ENCODE measurements around the gene CCDC187. TPM values are rescaled to one million over a fixed set of nuclear protein-coding genes. Genes with fewer than 3 reads are reported as not detected.

Gene CCDC187
- total and polyA plus RNA-seq, 2 of the 8 experiments (the other 6 are each of a cell fraction or from before 2014, with no cell fraction given) = 0.02 TPM; not detected in 1

DNA sequence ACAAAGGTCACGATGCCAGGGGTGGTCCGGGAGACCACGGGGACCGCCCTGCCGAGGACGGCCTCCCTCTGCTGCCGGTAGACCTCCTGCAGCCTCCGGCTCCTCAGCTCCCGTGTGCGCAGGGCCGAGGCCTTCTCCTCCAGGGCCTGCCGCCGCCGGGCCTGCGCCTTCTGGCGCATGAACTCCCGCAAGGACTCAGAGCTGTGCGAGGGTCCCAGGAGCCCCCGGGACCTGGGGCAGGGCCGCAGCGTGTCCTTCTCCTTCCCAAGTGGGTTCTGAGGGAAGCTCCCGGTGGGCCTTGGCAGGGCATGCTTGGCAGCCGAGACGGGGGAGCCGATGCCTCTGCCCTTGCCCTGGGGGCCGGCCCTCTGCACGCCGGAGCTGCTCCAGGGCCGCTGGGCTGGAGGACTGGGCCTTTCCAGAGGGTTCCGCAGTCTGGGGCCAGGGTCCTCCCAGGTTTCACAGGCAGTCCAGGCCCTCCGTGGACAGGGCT lies 13.3 kb downstream of the CCDC187 start:
- Histone ChIP-seq H2BK20ac (ENCODE audit: low read length) (no peak overlapping the region), H2AFZ (ENCODE audit: low read length) (no peak overlapping the region; the same call in 1 of the 2 replicates), H2AK5ac (ENCODE audit: low read depth, low read length) (no peak overlapping the region), H3K27me3 (replicated peaks in 1 of 4; ENCODE audit: control insufficient read depth in 3 of 4, extremely low read depth in 1 of 4, insufficient read depth in 3 of 4, low read length in 3 of 4) (no peaks in the 10 kb centered on the region), H3K79me2 (ENCODE audit: control insufficient read depth in 1 of 2, insufficient read depth in 2 of 2, low read length in 2 of 2) (no peaks in the 10 kb centered on the region), H3K23ac (ENCODE audit: insufficient read length) (no peak overlapping the region), H3K36me3 (ENCODE audit: control insufficient read depth in 2 of 4, insufficient read depth in 4 of 4, low read length in 3 of 4) (no peaks in the 10 kb centered on the region; a peak in 1 of 8 replicates), H3K4me3 (ENCODE audit: extremely low read depth in 1 of 4, insufficient read depth in 2 of 4, low read depth in 3 of 4, low read length in 4 of 4) (no peak overlapping the region), H4K20me1 (replicated peaks in 1 of 2; ENCODE audit: control insufficient read depth in 1 of 2, insufficient read depth in 2 of 2, low read length in 2 of 2) (peaks cover 0 to 12% of the 10 kb centered on the region in 2 experiments), H3K9me3 (ENCODE audit: insufficient read depth in 2 of 2, low read depth in 1 of 2, low read length in 1 of 2) (peaks cover 4 to 10% of the 10 kb centered on the region in 2 experiments; a peak in 2 of 4 replicates), H3K9ac (replicated peaks in 1 of 4; ENCODE audit: extremely low read depth in 1 of 4, low read depth in 3 of 4, low read length in 3 of 4) (no peak overlapping the region), H3K14ac (ENCODE audit: insufficient read length) (no peak overlapping the region), H4K8ac (ENCODE audit: extremely low read depth, insufficient read depth, low read length) (peak overlapping the region; percentile 64), H2BK15ac (ENCODE audit: low read length) (no peak overlapping the region), H3K27ac (ENCODE audit: low read depth, low read length) (no peak overlapping the region), H3K4me1 (replicated peaks in 1 of 4; ENCODE audit: control insufficient read depth in 3 of 4, insufficient read depth in 4 of 4, low read length in 3 of 4) (no peaks in the 10 kb centered on the region), H3K23me2 (ENCODE audit: low read depth, low read length) (peaks cover 11% of the 10 kb centered on the region; the same call in 1 of the 2 replicates), H3K18ac (ENCODE audit: extremely low read depth, low read length) (no peak overlapping the region), H2BK120ac (replicated peaks; ENCODE audit: low read depth, low read length) (no peak overlapping the region), H4K5ac (ENCODE audit: insufficient read length, low read depth, low read length) (no peak overlapping the region), H3K79me1 (ENCODE audit: low read depth, low read length) (no peaks in the 10 kb centered on the region), H3K4me2 (ENCODE audit: insufficient read depth in 1 of 2, low read depth in 2 of 2, low read length in 2 of 2) (no peak overlapping the region), H3K4ac (replicated peaks; ENCODE audit: insufficient read length, low read depth, low read length) (no peak overlapping the region), H2BK5ac (ENCODE audit: low read depth, low read length) (no peak overlapping the region), H4K91ac (replicated peaks; ENCODE audit: insufficient read length, low read length) (no peak overlapping the region), H2BK12ac (ENCODE audit: low read depth, low read length) (no peak overlapping the region), H3K56ac (replicated peaks; ENCODE audit: insufficient read length, low read depth, low read length) (no peak overlapping the region)
- CTCF ChIA-PET (ENCODE audit: partially characterized antibody) = interaction anchor here (0.8 to 1.9 kb wide), 9 partner anchors 8 to 152 kb away, joined by 3 to 6 read pairs (median 3); no protein-coding TSS in a partner anchor
- POLR2A ChIA-PET (ENCODE audit: partially characterized antibody) = no interaction called here
- WGBS, 2 experiments (ENCODE audit: extremely low coverage in 1 of 2, insufficient coverage in 1 of 2, insufficient read length in 1 of 2, insufficient replicate concordance in 2 of 2, low coverage in 1 of 2, low lambda C conversion rate in 2 of 2, missing lambda C conversion rate in 1 of 2) = 92% methylated on average over 19 of the region's 31 CpGs; no CpG with 5 or more reads in 1 of the 2 experiments
- FAIRE-seq (no peak), DNase-seq (ENCODE audit: low read depth in 1 of 2, low spot score in 2 of 2) (no peak)
- TF ChIP-seq, protein P1, sequence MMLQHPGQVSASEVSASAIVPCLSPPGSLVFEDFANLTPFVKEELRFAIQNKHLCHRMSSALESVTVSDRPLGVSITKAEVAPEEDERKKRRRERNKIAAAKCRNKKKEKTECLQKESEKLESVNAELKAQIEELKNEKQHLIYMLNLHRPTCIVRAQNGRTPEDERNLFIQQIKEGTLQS (IDR thresholded peaks at IDR 0.05; ENCODE audit: insufficient read depth, low read depth, low read length) = no peak
- TF ChIP-seq CEBPB (IDR thresholded peaks at IDR 0.05; ENCODE audit: low read depth, low read length) (no peak), HDAC2 (IDR thresholded peaks at IDR 0.05; ENCODE audit: borderline replicate concordance in 1 of 2, low read depth in 2 of 2, low read length in 2 of 2) (no peak), SP4 (IDR thresholded peaks at IDR 0.05; ENCODE audit: low read length) (no peak), BCL11A (IDR thresholded peaks at IDR 0.05; ENCODE audit: low read depth in 2 of 2, low read length in 2 of 2) (no peak), RNF2 (IDR thresholded peaks at IDR 0.05; ENCODE audit: borderline replicate concordance, low read depth, low read length, missing control alignments, poor library complexity, severe bottlenecking) (no peak), BRCA1 (IDR thresholded peaks at IDR 0.05; ENCODE audit: low read depth, low read length) (no peak), CHD1 (IDR thresholded peaks at IDR 0.05; ENCODE audit: low read depth, low read length) (no peak), SUZ12 (IDR thresholded peaks at IDR 0.05; ENCODE audit: low read length) (no peak)
- TF ChIP-seq, protein P2, sequence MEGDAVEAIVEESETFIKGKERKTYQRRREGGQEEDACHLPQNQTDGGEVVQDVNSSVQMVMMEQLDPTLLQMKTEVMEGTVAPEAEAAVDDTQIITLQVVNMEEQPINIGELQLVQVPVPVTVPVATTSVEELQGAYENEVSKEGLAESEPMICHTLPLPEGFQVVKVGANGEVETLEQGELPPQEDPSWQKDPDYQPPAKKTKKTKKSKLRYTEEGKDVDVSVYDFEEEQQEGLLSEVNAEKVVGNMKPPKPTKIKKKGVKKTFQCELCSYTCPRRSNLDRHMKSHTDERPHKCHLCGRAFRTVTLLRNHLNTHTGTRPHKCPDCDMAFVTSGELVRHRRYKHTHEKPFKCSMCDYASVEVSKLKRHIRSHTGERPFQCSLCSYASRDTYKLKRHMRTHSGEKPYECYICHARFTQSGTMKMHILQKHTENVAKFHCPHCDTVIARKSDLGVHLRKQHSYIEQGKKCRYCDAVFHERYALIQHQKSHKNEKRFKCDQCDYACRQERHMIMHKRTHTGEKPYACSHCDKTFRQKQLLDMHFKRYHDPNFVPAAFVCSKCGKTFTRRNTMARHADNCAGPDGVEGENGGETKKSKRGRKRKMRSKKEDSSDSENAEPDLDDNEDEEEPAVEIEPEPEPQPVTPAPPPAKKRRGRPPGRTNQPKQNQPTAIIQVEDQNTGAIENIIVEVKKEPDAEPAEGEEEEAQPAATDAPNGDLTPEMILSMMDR (IDR thresholded peaks at IDR 0.05; ENCODE audit: control extremely low read depth in 1 of 3, insufficient read depth in 1 of 3, low read depth in 1 of 3, low read length in 3 of 3) = no peak
